Keratinocyte (primary cell): Measurements from ENCODE around the gene PSMB1.
"Not testable (repeated sequence)": the region's sequence is repeated elsewhere in the genome, so short reads cannot be mapped to it uniquely, and the experiment has no call there.

Experiments
- EZH2 ChIP-seq: IDR thresholded peaks from one replicate; pipeline ENCODE4 v1.6.1; 2012; ENCODE audit warnings: inconsistent platforms, mild to moderate bottlenecking, low read length, moderate library complexity
- TF ChIP-seq, protein P1 (sequence below), 3 experiments: IDR thresholded peaks in 1 of 3; conservative IDR thresholded peaks in 1 of 3; optimal IDR thresholded peaks in 1 of 3; 2 replicates in 2 of 3; 3 replicates in 1 of 3; pipeline versions ENCODE3 to v1.5.1; 2011; ENCODE audit warnings: low read length in 3 of 3, mild to moderate bottlenecking in 3 of 3, moderate library complexity in 2 of 3, control low read depth in 1 of 3, inconsistent platforms in 1 of 3; ENCODE audit not compliant: insufficient read depth in 2 of 3; ENCODE audit errors: extremely low read depth in 1 of 3

DNA sequence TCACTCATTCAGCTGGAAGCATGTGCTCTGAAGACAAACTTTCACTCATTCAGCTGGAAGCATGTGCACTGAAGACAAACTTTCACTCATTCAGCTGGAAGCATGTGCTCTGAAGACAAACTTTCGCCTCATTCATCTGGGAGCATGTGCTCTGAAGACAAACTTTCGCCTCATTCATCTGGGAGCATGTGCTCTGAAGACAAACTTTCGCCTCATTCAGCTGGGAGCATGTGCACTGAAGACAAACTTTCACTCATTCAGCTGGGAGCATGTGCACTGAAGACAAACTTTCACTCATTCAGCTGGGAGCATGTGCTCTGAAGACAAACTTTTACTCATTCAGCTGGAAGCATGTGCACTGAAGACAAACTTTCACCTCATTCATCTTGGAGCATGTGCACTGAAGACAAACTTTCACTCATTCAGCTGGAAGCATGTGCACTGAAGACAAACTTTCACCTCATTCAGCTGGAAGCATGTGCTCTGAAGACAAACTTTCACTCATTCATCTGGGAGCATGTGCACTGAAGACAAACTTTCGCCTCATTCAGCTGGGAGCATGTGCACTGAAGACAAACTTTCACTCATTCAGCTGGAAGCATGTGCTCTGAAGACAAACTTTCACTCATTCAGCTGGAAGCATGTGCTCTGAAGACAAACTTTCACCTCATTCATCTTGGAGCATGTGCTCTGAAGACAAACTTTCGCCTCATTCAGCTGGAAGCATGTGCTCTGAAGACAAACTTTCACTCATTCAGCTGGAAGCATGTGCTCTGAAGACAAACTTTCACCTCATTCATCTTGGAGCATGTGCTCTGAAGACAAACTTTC, 44.0 kb downstream of the PSMB1 start:
- TF ChIP-seq, protein P1, sequence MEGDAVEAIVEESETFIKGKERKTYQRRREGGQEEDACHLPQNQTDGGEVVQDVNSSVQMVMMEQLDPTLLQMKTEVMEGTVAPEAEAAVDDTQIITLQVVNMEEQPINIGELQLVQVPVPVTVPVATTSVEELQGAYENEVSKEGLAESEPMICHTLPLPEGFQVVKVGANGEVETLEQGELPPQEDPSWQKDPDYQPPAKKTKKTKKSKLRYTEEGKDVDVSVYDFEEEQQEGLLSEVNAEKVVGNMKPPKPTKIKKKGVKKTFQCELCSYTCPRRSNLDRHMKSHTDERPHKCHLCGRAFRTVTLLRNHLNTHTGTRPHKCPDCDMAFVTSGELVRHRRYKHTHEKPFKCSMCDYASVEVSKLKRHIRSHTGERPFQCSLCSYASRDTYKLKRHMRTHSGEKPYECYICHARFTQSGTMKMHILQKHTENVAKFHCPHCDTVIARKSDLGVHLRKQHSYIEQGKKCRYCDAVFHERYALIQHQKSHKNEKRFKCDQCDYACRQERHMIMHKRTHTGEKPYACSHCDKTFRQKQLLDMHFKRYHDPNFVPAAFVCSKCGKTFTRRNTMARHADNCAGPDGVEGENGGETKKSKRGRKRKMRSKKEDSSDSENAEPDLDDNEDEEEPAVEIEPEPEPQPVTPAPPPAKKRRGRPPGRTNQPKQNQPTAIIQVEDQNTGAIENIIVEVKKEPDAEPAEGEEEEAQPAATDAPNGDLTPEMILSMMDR (optimal IDR thresholded peaks at IDR 0.05 in 1 of 3, IDR thresholded peaks at IDR 0.05 in 1 of 3, conservative IDR thresholded peaks at IDR 0.05 in 1 of 3; ENCODE audit: extremely low read depth in 1 of 3, insufficient read depth in 2 of 3, low read length in 3 of 3), result not testable (repeated sequence)
- not testable (repeated sequence) for TF ChIP-seq EZH2
